Caki2 (cell line): ENCODE results near the gene LMBRD2. TPM values are rescaled to one million over a fixed set of nuclear protein-coding genes. Genes with fewer than 3 reads are reported as not detected.
"Not testable (repeated sequence)": the region's sequence is repeated elsewhere in the genome, so short reads cannot be mapped to it uniquely, and the experiment has no call there.

ENCODE experiments used
- DNase-seq: peaks from one replicate; pipeline ENCODE4 v3.0.0-alpha.2; 2015; ENCODE audit warnings: low read depth
- in situ Hi-C: cut with HindIII; loops from 2 replicates; pipeline ENCODE4 v1.10.0; 2016; ENCODE audit warnings: low sequenced_read_pairs, low pct_unique_long_range_greater_than_20kb, mixed read lengths
- total RNA-seq: library from RNA; depleted of rRNA; stranded (reverse); fragments of >200 nt; shearing (Covaris generic); gene quantifications from 2 replicates; pipeline ENCODE4 v1.2.3, GENCODE V29; 2014; ENCODE audit warnings: low replicate concordance; rRNA removed

LMBRD2 gene
- 1.7 and 2.0 TPM in 2 replicates for total RNA-seq

- in situ Hi-C loops = no loop called here
- DNase-seq = peak; percentile 93
Observed at GRCh38 chr5:36151434-36152323, at the start of gene LMBRD2, which contains the start of gene SKP2. TSS of gene LMBRD2 (minus strand) at chr5:36151887. CDS start at chr5:36143349, 8,538 bp downstream. TSS of gene SKP2 (plus strand) at chr5:36152111. CDS start at chr5:36152263, 152 bp downstream.

- no peak for DNase-seq
- in situ Hi-C loops = no loop called here
Observed at GRCh38 chr5:36200513-36200912, 48.8 kb upstream of the LMBRD2 start.

- DNase-seq = no peak
- in situ Hi-C loops = no loop called here
Observed at GRCh38 chr5:36199620-36200019, 47.9 kb upstream of the LMBRD2 start.

GRCh38 chr5:36198783-36199182 is 47.1 kb upstream of the LMBRD2 start:
- DNase-seq, in situ Hi-C loops: not testable (repeated sequence)

GRCh38 chr5:36198281-36198680 is 46.6 kb upstream of the LMBRD2 start:
- in situ Hi-C loops = no loop called here
- no peak for DNase-seq

GRCh38 chr5:36193746-36194145 is 42.1 kb upstream of the LMBRD2 start:
- DNase-seq = no peak
- in situ Hi-C loops = no loop called here

- DNase-seq, in situ Hi-C loops: not testable (repeated sequence)
Observed at GRCh38 chr5:36184408-36184807, 32.7 kb upstream of the LMBRD2 start.

- in situ Hi-C loops = no loop called here
- no peak for DNase-seq
Observed at GRCh38 chr5:36181774-36182173, 30.1 kb upstream of the LMBRD2 start.

GRCh38 chr5:36180556-36181350 is 29.1 kb upstream of the LMBRD2 start:
- in situ Hi-C loops = no loop called here
- no peak for DNase-seq

- in situ Hi-C loops = no loop called here
- no peak for DNase-seq
Observed at GRCh38 chr5:36179950-36180349, 28.3 kb upstream of the LMBRD2 start.

GRCh38 chr5:36178524-36178890 is 26.8 kb upstream of the LMBRD2 start:
- in situ Hi-C loops = no loop called here
- DNase-seq = no peak

GRCh38 chr5:36177715-36178523 is 26.2 kb upstream of the LMBRD2 start:
- DNase-seq = peak; percentile 16
- in situ Hi-C loops = no loop called here

- in situ Hi-C loops = no loop called here
- no peak for DNase-seq
Observed at GRCh38 chr5:36177154-36177553, 25.5 kb upstream of the LMBRD2 start.

- in situ Hi-C loops = no loop called here
- DNase-seq = no peak
Observed at GRCh38 chr5:36175043-36175442, 23.4 kb upstream of the LMBRD2 start.

- in situ Hi-C loops = no loop called here
- DNase-seq = no peak
Observed at GRCh38 chr5:36174119-36174518, 22.4 kb upstream of the LMBRD2 start.

GRCh38 chr5:36173426-36173825 is 21.7 kb upstream of the LMBRD2 start:
- in situ Hi-C loops = no loop called here
- no peak for DNase-seq

- DNase-seq = no peak
- in situ Hi-C loops = no loop called here
Observed at GRCh38 chr5:36172599-36172998, 20.9 kb upstream of the LMBRD2 start.

GRCh38 chr5:36170832-36171424 is 19.2 kb upstream of the LMBRD2 start:
- no peak for DNase-seq
- in situ Hi-C loops = no loop called here
